COLO668 (cell line): ENCODE results near the gene C12orf56.
"Not testable (repeated sequence)": the region's sequence is repeated elsewhere in the genome, so short reads cannot be mapped to it uniquely, and the experiment has no call there.

Experiments used
- DNase-seq: peaks from one replicate; lab custom pipeline; 2025; ENCODE audit not compliant: unreplicated experiment; lab: John Stamatoyannopoulos, UW

The C12orf56 gene

GRCh38 chr12:64387197-64387816, 3.3 kb downstream of the C12orf56 start:
- no peak for DNase-seq

GRCh38 chr12:64385468-64385867, 5.1 kb downstream of the C12orf56 start:
- no peak for DNase-seq

- no peak for DNase-seq
Measured at GRCh38 chr12:64385019-64385418, 5.5 kb downstream of the C12orf56 start.

- DNase-seq: no peak
Measured at GRCh38 chr12:64383675-64384074, 6.9 kb downstream of the C12orf56 start.

- DNase-seq: no peak
Measured at GRCh38 chr12:64362721-64363305, 27.7 kb downstream of the C12orf56 start.

- not testable (repeated sequence) for DNase-seq
Measured at GRCh38 chr12:64361173-64361572, 29.4 kb downstream of the C12orf56 start.

GRCh38 chr12:64356209-64356608, 34.3 kb downstream of the C12orf56 start:
- not testable (repeated sequence) for DNase-seq

- DNase-seq: no peak
Measured at GRCh38 chr12:64352181-64352580, 38.4 kb downstream of the C12orf56 start.

- DNase-seq: no peak
Measured at GRCh38 chr12:64351265-64351664, 39.3 kb downstream of the C12orf56 start.

GRCh38 chr12:64347630-64348029, 42.9 kb downstream of the C12orf56 start:
- no peak for DNase-seq

- DNase-seq: not testable (repeated sequence)
Measured at GRCh38 chr12:64344631-64345030, 45.9 kb downstream of the C12orf56 start.

- not testable (repeated sequence) for DNase-seq
Measured at GRCh38 chr12:64340546-64340945, 50.0 kb downstream of the C12orf56 start.

- DNase-seq: no peak
Measured at GRCh38 chr12:64335886-64336466, 54.6 kb downstream of the C12orf56 start.

- DNase-seq: no peak
Measured at GRCh38 chr12:64332938-64333337, 57.6 kb downstream of the C12orf56 start.

GRCh38 chr12:64332296-64332695, 58.3 kb downstream of the C12orf56 start:
- no peak for DNase-seq

- not testable (repeated sequence) for DNase-seq
Measured at GRCh38 chr12:64329031-64329710, 61.4 kb downstream of the C12orf56 start.

GRCh38 chr12:64325055-64325454, 65.5 kb downstream of the C12orf56 start:
- no peak for DNase-seq

- no peak for DNase-seq
Measured at GRCh38 chr12:64323476-64324225, 66.9 kb downstream of the C12orf56 start.

- no peak for DNase-seq
Measured at GRCh38 chr12:64323006-64323405, 67.6 kb downstream of the C12orf56 start.

GRCh38 chr12:64320611-64321010, 69.9 kb downstream of the C12orf56 start:
- no peak for DNase-seq

GRCh38 chr12:64319540-64320225, 70.9 kb downstream of the C12orf56 start:
- not testable (repeated sequence) for DNase-seq
